ENCODE results near the gene PDK4. TPM values are rescaled to one million over a fixed set of nuclear protein-coding genes. Genes with fewer than 3 reads are reported as not detected.

Gene PDK4
- total RNA-seq, 2 experiments from 2014 or later, result not detected

GRCh38 chr7:95550546-95550945 lies 45.8 kb downstream of the PDK4 start:
- no peak for ATAC-seq
- ChIA-PET POLR2A (no interaction called here), CTCF (no interaction called here)
- Mint-ChIP-seq H3K4me3 (no peak overlapping the region), H3K36me3 (ENCODE audit: low read depth) (no peaks in the 10 kb centered on the region), H3K9me3 (no peaks in the 10 kb centered on the region), H3K27me3 (peaks cover 4% of the 10 kb centered on the region), H3K4me1 (ENCODE audit: low read depth) (no peaks in the 10 kb centered on the region), H3K27ac (no peak overlapping the region)
- no peak for DNase-seq
- intact Hi-C loops (cut with micrococcal nuclease), result no loop called here
- TF ChIP-seq CTCF (IDR thresholded peaks at IDR 0.05), result no peak

GRCh38 chr7:95549818-95550529 lies 46.3 kb downstream of the PDK4 start:
- intact Hi-C loops (cut with micrococcal nuclease), result no loop called here
- TF ChIP-seq CTCF (IDR thresholded peaks at IDR 0.05), result no peak

GRCh38 chr7:95547361-95548348 lies 48.7 kb downstream of the PDK4 start:
- no peak for TF ChIP-seq CTCF (IDR thresholded peaks at IDR 0.05)
- no peaks in the 10 kb centered on the region for H3K4me1 Mint-ChIP-seq (ENCODE audit: low read depth)
- intact Hi-C loops (cut with micrococcal nuclease), result no loop called here
- no peaks in the 10 kb centered on the region for H3K36me3 Mint-ChIP-seq (ENCODE audit: low read depth)
- POLR2A ChIA-PET, result no interaction called here
- H3K4me3 Mint-ChIP-seq, result no peak overlapping the region
- CTCF ChIA-PET, result interaction anchor here (0.9 to 1.5 kb wide), 2 partner anchors 17 to 36 kb away, joined by 3 to 5 read pairs; no protein-coding TSS in a partner anchor
- DNase-seq (no peak), ATAC-seq (no peak)
- peaks cover 5% of the 10 kb centered on the region for H3K27me3 Mint-ChIP-seq
- no peak overlapping the region for H3K27ac Mint-ChIP-seq
- H3K9me3 Mint-ChIP-seq, result no peaks in the 10 kb centered on the region

More at GRCh38 chr7:95549818-95550529, 46.3 kb downstream of the PDK4 start:
- Mint-ChIP-seq H3K27me3 (peaks cover 5% of the 10 kb centered on the region), H3K27ac (no peak overlapping the region), H3K9me3 (no peaks in the 10 kb centered on the region), H3K36me3 (ENCODE audit: low read depth) (no peaks in the 10 kb centered on the region), H3K4me1 (ENCODE audit: low read depth) (no peaks in the 10 kb centered on the region), H3K4me3 (no peak overlapping the region)
- ATAC-seq (no peak), DNase-seq (no peak)
- POLR2A ChIA-PET, result no interaction called here
- CTCF ChIA-PET, result no interaction called here

GRCh38 chr7:95546647-95547046 lies 49.7 kb downstream of the PDK4 start:
- H3K27me3 Mint-ChIP-seq, result peaks cover 5% of the 10 kb centered on the region
- no peaks in the 10 kb centered on the region for H3K36me3 Mint-ChIP-seq (ENCODE audit: low read depth)
- no peak for TF ChIP-seq CTCF (IDR thresholded peaks at IDR 0.05)
- ATAC-seq (no peak), DNase-seq (no peak)
- H3K4me3 Mint-ChIP-seq, result no peak overlapping the region
- no peaks in the 10 kb centered on the region for H3K4me1 Mint-ChIP-seq (ENCODE audit: low read depth)
- H3K9me3 Mint-ChIP-seq, result no peaks in the 10 kb centered on the region
- POLR2A ChIA-PET, result no interaction called here
- H3K27ac Mint-ChIP-seq, result no peak overlapping the region
- CTCF ChIA-PET, result interaction anchor here (1.0 to 1.5 kb wide), 2 partner anchors 35 to 140 kb away, joined by 3 to 5 read pairs; no protein-coding TSS in a partner anchor
- intact Hi-C loops (cut with micrococcal nuclease), result no loop called here

Data from activated CD8-positive, alpha-beta T cell treated with anti-CD3 and anti-CD28 coated beads for 36 hours (primary cell).